Retinal pigment epithelial cell (primary cell): ENCODE measurements around the gene SLC25A22.

ENCODE experiments used
- DNase-seq: peaks from one replicate; pipeline ENCODE4 v3.0.0-alpha.2; 2010; ENCODE audit warnings: low read depth
- H3K4me3 ChIP-seq: 2 replicates; pipeline ENCODE4 v1.5.1; 2011; ENCODE audit warnings: mild to moderate bottlenecking, low read length, control low read depth, moderate library complexity
- CTCF ChIP-seq: conservative IDR thresholded peaks from 2 replicates; pipeline ENCODE4 v1.5.1; 2011; ENCODE audit warnings: low read depth, low read length, control low read depth, inconsistent platforms

Gene SLC25A22

GRCh38 chr11:798093-798713, at the start of gene SLC25A22:
Gene SLC25A22 (minus strand): TSS chr11:798281. CDS start chr11:795006, 3,275 bp downstream.
- H3K4me3 ChIP-seq, result peak within 1 kb of the TSS; percentile 63
- no peak for DNase-seq
- peak; percentile 62 for TF ChIP-seq CTCF

- TF ChIP-seq CTCF, result no peak
- DNase-seq, result no peak
- no peak overlapping the region for H3K4me3 ChIP-seq
Observed at GRCh38 chr11:847876-848275, 49.8 kb upstream of the SLC25A22 start.

GRCh38 chr11:846496-847098, 48.5 kb upstream of the SLC25A22 start:
- DNase-seq, result no peak
- H3K4me3 ChIP-seq, result no peak overlapping the region
- no peak for TF ChIP-seq CTCF

GRCh38 chr11:845872-846495, 47.9 kb upstream of the SLC25A22 start:
- TF ChIP-seq CTCF, result no peak
- no peak overlapping the region for H3K4me3 ChIP-seq
- no peak for DNase-seq

GRCh38 chr11:844693-845644, 46.9 kb upstream of the SLC25A22 start:
- no peak for TF ChIP-seq CTCF
- peak; percentile 91 for DNase-seq
- peak overlapping the region; percentile 93 for H3K4me3 ChIP-seq

GRCh38 chr11:843818-844692, 46.0 kb upstream of the SLC25A22 start:
- TF ChIP-seq CTCF, result peak; percentile 15
- H3K4me3 ChIP-seq, result peak overlapping the region; percentile 93
- peak; percentile 86 for DNase-seq
